Inflammatory macrophage treated with lipopolysaccharide for 4 hours (primary cell): Measurements from ENCODE around the gene CCN5.

ENCODE experiments used
- DNase-seq: peaks from one replicate; pipeline ENCODE4 v3.0.0-alpha.2; 2020

The CCN5 gene

GRCh38 chr20:44717986-44718385 is 2.8 kb downstream of the CCN5 start:
- DNase-seq = no peak

GRCh38 chr20:44719841-44720240 is 4.7 kb downstream of the CCN5 start:
- no peak for DNase-seq

DNA sequence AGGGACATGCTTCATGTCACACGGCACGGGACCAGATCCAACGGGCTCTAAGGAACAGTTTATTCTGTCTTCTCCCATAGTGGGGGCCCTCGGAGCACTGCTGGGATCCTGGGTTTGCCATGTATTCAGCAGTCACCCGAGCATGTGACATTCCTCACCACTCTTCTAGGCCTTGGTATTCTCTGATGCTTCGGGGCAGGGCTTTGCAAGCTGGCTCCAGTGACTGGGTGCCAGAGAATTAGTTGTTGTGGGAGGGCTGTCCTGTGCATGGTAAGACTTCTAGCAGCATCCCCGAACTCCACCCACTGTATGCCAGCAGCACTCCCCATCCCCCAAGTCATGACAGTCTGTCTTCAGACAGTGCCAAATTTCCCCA is 5.4 kb downstream of the CCN5 start:
- DNase-seq = no peak

DNA sequence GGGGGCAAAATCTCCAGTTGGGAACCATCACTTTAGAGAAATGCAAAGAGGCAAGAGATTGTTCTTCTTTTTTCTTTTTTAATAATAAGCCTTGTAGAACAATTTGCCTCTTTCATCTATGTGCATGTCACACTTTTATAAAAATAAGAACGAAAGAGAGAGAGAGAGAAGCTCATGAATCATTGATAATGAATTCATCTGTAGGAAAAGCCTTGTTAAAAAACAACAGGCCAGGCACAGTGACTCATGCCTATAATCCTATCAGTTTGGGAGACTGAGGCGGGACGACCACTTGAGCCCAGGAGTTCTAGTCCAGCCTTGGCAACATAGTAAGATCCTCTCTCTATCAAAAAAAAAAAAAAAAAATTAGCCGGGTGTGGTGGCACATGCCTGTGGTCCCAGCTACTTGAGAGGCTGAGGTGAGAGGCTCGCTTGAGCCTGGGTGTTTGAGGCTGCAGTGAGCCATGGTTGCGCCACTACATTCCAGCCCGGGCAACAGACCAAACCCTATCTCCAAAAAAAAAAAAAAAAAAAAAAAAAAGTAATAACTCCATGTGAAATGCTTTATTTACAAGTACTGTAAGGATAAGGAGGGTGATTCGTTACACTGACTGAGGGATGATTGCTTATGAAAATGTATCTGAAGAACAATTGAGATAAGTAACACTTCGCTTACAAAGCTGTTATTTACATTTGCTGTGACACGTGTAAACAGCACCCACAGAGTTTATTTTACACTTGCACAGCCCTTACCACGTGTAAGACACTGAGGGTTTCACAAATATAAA is 6.0 kb downstream of the CCN5 start:
- DNase-seq = no peak

DNA sequence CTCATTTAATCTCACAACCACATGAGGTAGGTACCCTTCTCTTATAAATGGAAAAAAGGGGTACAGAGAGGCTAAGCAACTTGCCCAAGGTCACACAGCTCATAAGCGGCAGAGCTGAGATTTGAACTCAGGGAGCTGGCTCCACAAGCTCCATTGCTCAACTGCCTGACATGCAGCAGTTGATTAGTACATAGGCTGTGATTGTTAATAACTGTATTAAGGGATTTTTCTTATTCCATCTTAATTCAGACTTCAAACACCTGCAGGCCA is 6.6 kb downstream of the CCN5 start:
- DNase-seq = no peak

DNA sequence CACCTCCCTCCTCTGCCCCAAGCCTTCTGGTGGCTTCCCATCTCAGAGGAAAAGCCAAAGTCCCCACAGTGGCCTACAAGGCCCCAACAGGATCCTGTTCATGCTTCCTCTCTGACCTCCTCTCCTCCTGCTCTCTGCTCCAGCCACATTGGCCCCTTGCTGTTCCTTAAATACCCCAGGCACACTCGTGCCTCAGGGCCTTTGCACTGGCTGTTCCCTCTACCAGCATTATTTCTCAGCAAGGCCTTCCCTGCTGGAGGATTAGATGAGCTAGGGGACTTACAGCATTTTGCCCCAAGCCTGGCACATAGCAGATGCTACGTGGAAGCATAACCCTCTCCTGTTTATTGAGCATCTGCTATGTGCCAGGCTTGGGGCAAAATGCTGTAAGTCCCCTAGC is 7.8 kb downstream of the CCN5 start:
- no peak for DNase-seq

GRCh38 chr20:44723391-44723790 is 8.2 kb downstream of the CCN5 start:
- no peak for DNase-seq

DNA sequence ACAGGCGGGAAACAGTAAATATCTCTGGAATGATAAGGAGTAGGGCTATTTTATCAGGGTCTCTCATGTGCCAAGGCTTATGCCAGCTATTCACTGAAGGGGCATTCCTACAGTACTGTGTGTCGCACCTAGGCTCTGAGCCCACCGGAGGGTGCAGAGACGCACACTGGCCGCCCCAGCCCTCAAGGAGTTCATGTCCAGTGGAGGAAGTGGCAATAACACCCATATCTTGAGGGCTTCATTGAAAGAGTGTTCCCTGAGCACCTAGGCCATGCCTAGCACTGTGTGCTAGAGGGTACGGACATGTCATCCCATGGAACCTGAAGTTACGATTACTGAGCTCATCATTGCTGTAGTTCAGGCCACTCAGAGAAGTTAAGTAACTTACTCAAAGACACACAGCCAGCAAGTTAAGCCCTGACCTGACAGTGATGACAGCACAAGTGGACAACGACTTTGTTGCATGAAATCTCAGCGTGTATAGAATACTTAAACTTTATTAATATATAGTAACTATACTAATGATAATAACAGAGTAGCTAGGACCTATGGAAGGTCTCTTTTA is 8.7 kb downstream of the CCN5 start:
- DNase-seq = no peak

DNA sequence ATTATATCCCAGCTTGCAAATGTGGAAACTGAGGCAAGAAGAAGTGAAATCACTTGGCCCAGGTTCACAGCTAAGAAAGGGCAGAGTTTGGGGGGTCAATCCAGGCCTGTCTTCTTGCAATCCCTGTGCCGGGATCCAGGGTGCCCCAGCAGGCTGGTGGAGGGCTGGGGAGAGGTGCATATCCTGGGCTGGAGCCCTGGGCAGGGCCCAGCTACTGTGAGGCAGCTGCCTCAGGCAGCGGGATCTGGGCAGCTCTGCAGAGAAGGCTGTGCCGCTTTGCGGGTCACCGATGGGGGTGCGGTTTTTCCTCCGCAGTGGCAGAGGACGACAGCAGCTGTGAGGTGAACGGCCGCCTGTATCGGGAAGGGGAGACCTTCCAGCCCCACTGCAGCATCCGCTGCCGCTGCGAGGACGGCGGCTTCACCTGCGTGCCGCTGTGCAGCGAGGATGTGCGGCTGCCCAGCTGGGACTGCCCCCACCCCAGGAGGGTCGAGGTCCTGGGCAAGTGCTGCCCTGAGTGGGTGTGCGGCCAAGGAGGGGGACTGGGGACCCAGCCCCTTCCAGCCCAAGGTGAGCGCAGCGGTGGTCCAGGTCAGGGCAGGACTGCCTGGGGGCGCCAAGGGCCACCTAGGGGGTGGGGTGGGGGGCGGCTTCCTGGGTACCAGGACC is 9.4 kb downstream of the CCN5 start:
- no peak for DNase-seq

DNA sequence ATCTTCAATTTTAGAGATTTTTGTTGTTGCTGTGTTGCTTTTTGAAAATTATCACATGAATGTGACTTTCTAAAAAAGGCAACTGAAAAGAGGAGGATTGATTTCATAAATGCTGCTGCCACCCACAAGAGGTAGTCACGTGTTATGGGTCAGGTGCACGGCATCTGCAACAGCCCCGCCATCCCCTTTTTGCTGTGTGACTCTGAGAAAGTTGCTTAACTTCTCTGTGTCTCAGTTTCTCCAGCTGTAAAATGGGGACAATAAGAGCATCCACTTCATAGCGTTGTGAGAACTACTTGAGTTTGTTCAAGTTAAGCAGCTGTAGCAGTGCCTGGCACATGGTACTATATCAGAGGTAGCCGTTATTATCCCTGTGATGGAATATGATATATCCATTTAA is 10.7 kb downstream of the CCN5 start:
- no peak for DNase-seq

DNA sequence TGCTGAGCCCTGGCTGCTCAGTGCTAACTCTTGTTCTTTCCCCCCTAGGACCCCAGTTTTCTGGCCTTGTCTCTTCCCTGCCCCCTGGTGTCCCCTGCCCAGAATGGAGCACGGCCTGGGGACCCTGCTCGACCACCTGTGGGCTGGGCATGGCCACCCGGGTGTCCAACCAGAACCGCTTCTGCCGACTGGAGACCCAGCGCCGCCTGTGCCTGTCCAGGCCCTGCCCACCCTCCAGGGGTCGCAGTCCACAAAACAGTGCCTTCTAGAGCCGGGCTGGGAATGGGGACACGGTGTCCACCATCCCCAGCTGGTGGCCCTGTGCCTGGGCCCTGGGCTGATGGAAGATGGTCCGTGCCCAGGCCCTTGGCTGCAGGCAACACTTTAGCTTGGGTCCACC is 11.9 kb downstream of the CCN5 start:
- no peak for DNase-seq

DNA sequence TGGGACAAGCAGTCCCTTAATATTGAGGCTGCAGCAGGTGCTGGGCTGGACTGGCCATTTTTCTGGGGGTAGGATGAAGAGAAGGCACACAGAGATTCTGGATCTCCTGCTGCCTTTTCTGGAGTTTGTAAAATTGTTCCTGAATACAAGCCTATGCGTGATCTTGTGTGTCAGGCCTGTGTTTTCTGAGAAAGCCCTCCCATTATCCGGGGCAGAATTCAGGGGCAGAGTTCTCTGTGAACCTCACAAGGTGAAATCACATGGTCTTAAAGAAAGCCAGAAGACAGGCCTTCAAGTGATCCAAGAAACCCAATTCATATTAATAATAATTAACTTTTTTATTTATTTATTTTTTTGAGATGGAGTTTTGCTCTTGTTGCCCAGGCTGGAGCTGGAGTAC is 12.5 kb downstream of the CCN5 start:
- DNase-seq = no peak

GRCh38 chr20:44728801-44729443 is 13.8 kb downstream of the CCN5 start:
- peak; percentile 45 for DNase-seq

GRCh38 chr20:44730441-44730840 is 15.3 kb downstream of the CCN5 start:
- DNase-seq = no peak

DNA sequence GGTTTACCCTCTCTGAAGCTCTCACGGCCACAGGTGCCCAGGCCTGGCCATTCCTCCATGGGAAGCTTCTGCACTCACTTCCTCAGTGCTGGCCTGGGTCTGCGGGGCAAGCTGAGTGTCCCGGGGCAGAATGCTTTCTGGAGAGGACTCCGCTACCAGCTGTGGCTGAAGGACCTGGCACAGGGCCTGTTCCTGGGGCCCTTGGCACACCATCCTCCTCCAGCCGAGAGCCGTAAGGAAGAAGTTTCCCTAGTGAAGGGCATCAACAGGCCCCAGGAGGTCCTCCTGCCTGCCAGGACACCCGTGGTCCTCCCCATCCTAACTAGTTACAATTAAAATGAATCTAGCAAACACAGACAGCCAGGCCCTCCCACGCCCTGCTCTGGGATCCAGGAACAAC is 16.5 kb downstream of the CCN5 start:
- no peak for DNase-seq

- DNase-seq = no peak
These were observed 17.2 kb downstream of the CCN5 start for GRCh38 chr20:44732327-44732726.

GRCh38 chr20:44733341-44734069 is 18.3 kb downstream of the CCN5 start:
- DNase-seq = peak; percentile 62

GRCh38 chr20:44734938-44735337 is 19.8 kb downstream of the CCN5 start:
- peak; percentile 1 for DNase-seq

GRCh38 chr20:44735816-44736169 is 20.6 kb downstream of the CCN5 start:
- DNase-seq = no peak

DNA sequence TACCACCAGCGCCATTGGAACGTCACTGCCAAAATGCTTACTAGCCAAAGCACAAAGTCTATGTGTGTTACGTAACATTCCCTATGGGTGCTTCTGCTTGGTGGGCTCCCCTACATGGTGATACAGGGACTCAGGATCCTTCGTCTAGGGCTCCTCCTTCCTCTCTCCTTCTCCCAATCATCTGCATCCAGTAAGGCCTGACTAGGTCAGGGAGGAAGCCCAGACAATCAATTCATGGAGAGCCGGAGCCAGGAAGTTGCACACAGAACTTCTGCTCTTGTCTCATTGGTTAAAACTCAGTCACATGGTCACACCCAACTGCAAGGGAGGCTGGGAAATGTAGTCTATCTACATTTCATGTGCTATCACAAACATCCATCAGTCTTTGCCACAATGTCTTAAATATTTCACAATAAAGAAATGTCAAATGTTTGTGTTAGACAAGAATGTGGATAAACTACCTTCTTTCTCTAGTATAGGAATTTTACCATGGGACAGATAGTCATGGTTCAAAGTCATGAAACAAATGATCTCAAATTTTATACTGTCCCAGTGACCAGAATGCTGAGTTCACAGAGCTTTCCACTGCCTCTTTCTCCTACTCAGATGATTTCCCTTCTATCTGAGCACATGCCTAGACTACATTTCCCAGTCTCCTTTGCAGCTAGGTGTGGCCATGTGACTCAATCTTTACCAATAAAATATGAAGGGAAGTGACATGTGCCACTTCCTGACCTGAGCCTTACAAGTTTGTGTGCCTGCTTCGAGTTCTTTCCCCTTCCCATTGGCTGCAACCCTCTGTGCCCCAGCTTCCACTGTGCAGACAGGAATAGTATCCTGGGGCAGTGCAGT is 21.2 kb downstream of the CCN5 start:
- peak; percentile 85 for DNase-seq

GRCh38 chr20:44737116-44737515 is 21.9 kb downstream of the CCN5 start:
- DNase-seq = no peak

DNA sequence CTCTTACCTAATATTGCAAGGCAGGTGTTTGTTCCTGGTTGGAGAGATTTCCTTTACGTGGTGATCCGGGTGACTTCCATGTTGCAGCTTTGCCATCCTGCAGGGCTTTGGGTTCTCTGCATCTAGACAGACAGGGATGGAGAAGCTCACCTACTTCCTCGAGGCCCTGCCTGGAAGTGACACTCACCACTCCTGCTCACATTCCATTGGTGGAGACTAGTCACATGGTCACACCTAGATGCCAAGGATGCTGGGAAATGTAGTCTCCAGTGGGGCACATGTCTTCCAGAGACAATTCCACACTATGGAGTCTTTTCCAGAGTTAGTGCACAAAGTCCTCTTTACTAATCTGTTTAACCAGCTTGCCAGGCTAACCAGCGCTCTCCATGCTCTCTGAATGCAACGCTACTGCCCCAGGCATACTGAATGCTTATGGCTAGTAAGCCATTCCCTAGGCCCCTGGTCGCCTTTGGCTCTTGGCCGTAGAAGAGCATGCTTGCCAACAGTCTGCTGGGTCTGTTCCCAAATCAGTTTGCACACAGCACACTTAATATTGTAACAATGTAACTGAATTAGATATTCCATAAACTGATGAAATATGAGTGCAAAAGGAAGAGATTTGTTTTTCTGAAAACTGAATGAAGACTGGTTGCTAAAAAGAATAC is 23.8 kb downstream of the CCN5 start:
- DNase-seq = peak; percentile 41
